Omental fat pad (tissue), 4 donors: ENCODE results near the gene CEP85L. TPM values are rescaled to one million over a fixed set of nuclear protein-coding genes. Genes with fewer than 3 reads are reported as not detected.

Source experiments
- ATAC-seq: fragments of 150-250 bp; one replicate; pipeline ENCODE4 v1.9.1; 2016; ENCODE audit warnings: mild to moderate bottlenecking, moderate library complexity; ENCODE audit not compliant: low FRiP score
- DNase-seq: peaks from one replicate; pipeline ENCODE4 v3.0.0-alpha.2; 2019; ENCODE audit warnings: low spot score
- total RNA-seq, 4 donors: library from RNA; depleted of rRNA; stranded (reverse); fragments of >200 nt; gene quantifications; one replicate each; pipeline ENCODE4 v1.1.0, GENCODE V29; 2016
- TF ChIP-seq, protein P1 (sequence below), 3 donors: fragments of 450-650 bp; IDR thresholded peaks; one replicate each; pipeline ENCODE4 v1.5.1; 2016 to 2017; ENCODE audit warnings: antibody characterized with exemption in 3 of 3, mild to moderate bottlenecking in 3 of 3, moderate library complexity in 2 of 3

The CEP85L gene
- total RNA-seq, 4 donors from 2014 or later, result 9.7 to 22.6 (median 14.4) TPM

DNA sequence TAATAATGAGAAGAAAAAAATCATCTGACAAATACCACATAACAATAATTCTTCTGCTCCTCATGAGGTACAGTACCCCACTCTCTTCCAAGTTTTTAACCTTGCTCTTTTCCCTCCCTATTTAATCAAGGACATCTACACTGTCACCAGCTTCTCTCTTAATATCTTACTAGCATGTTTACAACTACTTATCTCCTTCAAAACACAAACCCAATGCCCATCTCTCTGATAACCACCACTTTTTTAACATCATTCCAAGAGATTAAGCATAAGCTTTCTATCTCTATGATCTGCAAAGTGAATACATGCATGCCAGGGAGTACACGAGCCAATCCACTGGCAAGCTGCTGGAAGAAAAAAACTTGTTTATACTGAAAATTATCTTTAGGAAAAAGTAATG lies 10.3 kb downstream of the CEP85L start:
- TF ChIP-seq, protein P1, sequence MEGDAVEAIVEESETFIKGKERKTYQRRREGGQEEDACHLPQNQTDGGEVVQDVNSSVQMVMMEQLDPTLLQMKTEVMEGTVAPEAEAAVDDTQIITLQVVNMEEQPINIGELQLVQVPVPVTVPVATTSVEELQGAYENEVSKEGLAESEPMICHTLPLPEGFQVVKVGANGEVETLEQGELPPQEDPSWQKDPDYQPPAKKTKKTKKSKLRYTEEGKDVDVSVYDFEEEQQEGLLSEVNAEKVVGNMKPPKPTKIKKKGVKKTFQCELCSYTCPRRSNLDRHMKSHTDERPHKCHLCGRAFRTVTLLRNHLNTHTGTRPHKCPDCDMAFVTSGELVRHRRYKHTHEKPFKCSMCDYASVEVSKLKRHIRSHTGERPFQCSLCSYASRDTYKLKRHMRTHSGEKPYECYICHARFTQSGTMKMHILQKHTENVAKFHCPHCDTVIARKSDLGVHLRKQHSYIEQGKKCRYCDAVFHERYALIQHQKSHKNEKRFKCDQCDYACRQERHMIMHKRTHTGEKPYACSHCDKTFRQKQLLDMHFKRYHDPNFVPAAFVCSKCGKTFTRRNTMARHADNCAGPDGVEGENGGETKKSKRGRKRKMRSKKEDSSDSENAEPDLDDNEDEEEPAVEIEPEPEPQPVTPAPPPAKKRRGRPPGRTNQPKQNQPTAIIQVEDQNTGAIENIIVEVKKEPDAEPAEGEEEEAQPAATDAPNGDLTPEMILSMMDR (IDR thresholded peaks at IDR 0.05), result no peak
- DNase-seq (no peak), ATAC-seq (no peak)

DNA sequence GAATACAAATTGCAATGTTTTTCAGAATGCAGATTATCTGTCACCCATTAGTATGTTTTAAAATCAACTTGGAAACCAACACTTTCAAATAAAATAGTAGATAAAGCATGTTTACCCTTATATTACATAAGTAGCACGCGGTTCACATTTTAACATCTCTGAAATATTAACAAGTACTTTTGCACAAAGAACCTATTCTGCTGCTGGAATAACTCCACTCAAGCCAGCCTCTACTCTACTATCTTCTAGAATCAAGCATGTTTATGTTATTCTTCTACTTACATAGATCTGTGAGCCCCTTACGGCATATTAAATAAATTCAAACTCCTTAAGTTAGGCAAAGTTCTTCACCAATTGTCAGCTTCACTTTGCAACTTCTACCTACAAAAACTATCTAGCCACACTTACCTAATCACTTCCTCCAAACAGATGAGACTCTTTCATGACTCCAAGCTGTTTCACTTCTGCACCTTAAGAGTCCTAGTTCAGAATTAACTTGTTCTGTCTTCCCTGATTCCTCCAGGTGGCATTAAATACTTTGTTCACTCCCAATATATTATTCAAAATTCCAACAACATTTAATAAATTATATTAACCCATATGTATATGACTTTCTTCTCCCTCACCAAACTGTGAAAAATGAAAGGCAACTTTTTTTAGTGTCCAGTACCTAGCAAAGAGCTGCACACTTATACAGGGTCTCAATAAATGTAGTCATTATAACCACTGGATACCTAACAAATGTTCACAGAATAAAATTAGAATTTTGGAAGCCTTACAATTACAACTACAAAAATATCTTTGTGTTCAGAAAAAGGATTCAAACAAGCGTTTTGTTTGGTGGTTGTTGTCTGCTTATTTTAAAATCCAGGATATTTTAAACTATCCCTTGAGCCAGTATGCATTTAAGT lies 12.1 kb downstream of the CEP85L start:
- ATAC-seq (no peak), DNase-seq (no peak)
- TF ChIP-seq, protein P1 (IDR thresholded peaks at IDR 0.05), result no peak

GRCh38 chr6:118638288-118638687 lies 13.1 kb downstream of the CEP85L start:
- DNase-seq (no peak), ATAC-seq (no peak)
- TF ChIP-seq, protein P1 (IDR thresholded peaks at IDR 0.05), result no peak

GRCh38 chr6:118635909-118636735 lies 15.3 kb downstream of the CEP85L start:
- TF ChIP-seq, protein P1 (IDR thresholded peaks at IDR 0.05), result no peak

DNA sequence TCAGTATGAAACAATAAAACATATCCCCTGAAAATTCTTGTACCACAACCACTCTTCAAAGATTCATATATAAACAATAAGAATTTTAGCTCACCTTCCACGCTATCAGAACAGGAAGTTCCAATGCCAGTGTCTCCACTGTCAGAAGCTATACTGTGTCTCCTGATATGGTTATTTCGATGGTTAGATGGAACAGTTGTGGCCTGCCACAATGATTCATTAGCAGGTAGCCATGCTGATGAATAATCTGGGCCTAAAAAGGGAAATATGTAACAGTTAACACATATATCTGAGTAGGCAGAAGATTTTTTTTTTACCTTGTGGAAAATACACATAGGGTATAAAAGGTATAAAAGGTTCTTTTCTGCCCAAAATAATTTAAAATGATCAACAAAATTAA lies 19.0 kb downstream of the CEP85L start:
- ATAC-seq, result no peak
- TF ChIP-seq, protein P1 (IDR thresholded peaks at IDR 0.05), result no peak
- DNase-seq, result no peak

More at GRCh38 chr6:118635909-118636735, 15.3 kb downstream of the CEP85L start:
- DNase-seq (no peak), ATAC-seq (no peak)

DNA sequence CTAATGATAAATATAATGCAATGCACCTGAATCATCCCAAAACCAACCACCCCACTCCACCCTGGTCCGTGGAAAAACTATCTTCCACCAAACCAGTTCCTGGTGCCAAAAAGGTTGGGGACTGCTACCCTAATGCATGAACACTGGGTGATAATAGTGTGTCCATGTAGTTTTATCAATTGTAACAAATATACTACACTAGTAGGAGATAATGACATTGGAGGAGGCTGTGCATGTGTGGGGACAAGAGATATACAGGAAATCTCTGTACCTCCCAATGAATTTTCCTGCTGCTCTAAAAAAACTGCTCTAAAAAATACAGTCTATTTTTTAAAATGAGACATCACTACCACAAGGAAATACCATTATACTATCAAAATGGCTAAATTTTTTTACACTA lies 20.5 kb downstream of the CEP85L start:
- ATAC-seq (no peak), DNase-seq (no peak)
- TF ChIP-seq, protein P1 (IDR thresholded peaks at IDR 0.05), result no peak
